RWPE1 (cell line): ENCODE measurements around the gene GAPVD1.
A peak's percentile ranks its signal among the peaks of the same experiment; 100 is the strongest.
"Not testable (repeated sequence)": the region's sequence is repeated elsewhere in the genome, so short reads cannot be mapped to it uniquely, and the experiment has no call there.

Source experiments
- CTCF ChIA-PET: fragments of 350-600 bp; sonication (Branson Sonifier 250); formaldehyde crosslinking; extraction: SDS; loops from one replicate; lab custom pipeline; 2021; lab: Yijun Ruan, JAX
- POLR2A ChIA-PET: fragments of 400-600 bp; formaldehyde crosslinking; extraction: SDS; loops from one replicate; lab custom pipeline; 2020; ENCODE audit warnings: antibody characterized with exemption; ENCODE audit not compliant: low non-redundant PET; lab: Yijun Ruan, JAX
- DNase-seq: peaks from one replicate; pipeline ENCODE4 v3.0.0; 2012; ENCODE audit warnings: low spot score
- H3K27ac ChIP-seq: fragments of 450-650 bp; 2 replicates; pipeline ENCODE4 v1.5.1; 2017
- CTCF ChIP-seq: fragments of 450-650 bp; conservative IDR thresholded peaks from 2 replicates; pipeline ENCODE4 v1.5.1; 2017; ENCODE audit warnings: low read depth, mild to moderate bottlenecking

GAPVD1 gene

GRCh38 chr9:125276771-125277170 is 15.1 kb downstream of the GAPVD1 start:
- H3K27ac ChIP-seq: no peak overlapping the region
- CTCF ChIA-PET: interaction anchor here (1.1 kb wide), 1 partner anchor 15 kb away, joined by 3 read pairs; the partner anchor contains the start of gene GAPVD1
- no peak for DNase-seq
- TF ChIP-seq CTCF: no peak
- POLR2A ChIA-PET: interaction anchor here (0.7 kb wide), 1 partner anchor 15 kb away, joined by 3 read pairs; the partner anchor contains the start of gene GAPVD1

GRCh38 chr9:125277411-125277810 is 15.8 kb downstream of the GAPVD1 start:
- ChIA-PET POLR2A (interaction anchor here (0.7 kb wide), 1 partner anchor 15 kb away, joined by 6 read pairs; no protein-coding TSS in a partner anchor), CTCF (interaction anchor here (0.6 kb wide), 1 partner anchor 1443 kb away, joined by 4 read pairs; no protein-coding TSS in a partner anchor)
- H3K27ac ChIP-seq: no peak overlapping the region
- DNase-seq: no peak
- no peak for TF ChIP-seq CTCF

GRCh38 chr9:125280945-125281344 is 19.3 kb downstream of the GAPVD1 start:
- TF ChIP-seq CTCF: no peak
- ChIA-PET POLR2A (no interaction called here), CTCF (interaction anchor here (0.6 kb wide), 1 partner anchor 63 kb away, joined by 3 read pairs; no protein-coding TSS in a partner anchor)
- H3K27ac ChIP-seq: peak overlapping the region; percentile 74
- DNase-seq: no peak

GRCh38 chr9:125284855-125285254 is 23.2 kb downstream of the GAPVD1 start:
- no peak overlapping the region for H3K27ac ChIP-seq
- no peak for TF ChIP-seq CTCF
- CTCF ChIA-PET: interaction anchor here (0.6 kb wide), 1 partner anchor 22 kb away, joined by 3 read pairs; no protein-coding TSS in a partner anchor
- POLR2A ChIA-PET: no interaction called here
- no peak for DNase-seq

- DNase-seq, CTCF ChIA-PET, H3K27ac ChIP-seq, POLR2A ChIA-PET: not testable (repeated sequence)
Measured at GRCh38 chr9:125286935-125287433, 25.4 kb downstream of the GAPVD1 start.

GRCh38 chr9:125293134-125293533 is 31.5 kb downstream of the GAPVD1 start:
- ChIA-PET POLR2A (no interaction called here), CTCF (no interaction called here)
- TF ChIP-seq CTCF: no peak

GRCh38 chr9:125295657-125296056 is 34.0 kb downstream of the GAPVD1 start:
- ChIA-PET POLR2A (no interaction called here), CTCF (interaction anchor here (0.9 kb wide), 1 partner anchor 1112 kb away, joined by 3 read pairs; no protein-coding TSS in a partner anchor)
- no peak overlapping the region for H3K27ac ChIP-seq
- no peak for DNase-seq
- no peak for TF ChIP-seq CTCF

More at GRCh38 chr9:125293134-125293533, 31.5 kb downstream of the GAPVD1 start:
- DNase-seq: peak; percentile 68
- H3K27ac ChIP-seq: peak overlapping the region; percentile 53
